Kidney epithelial cell (primary cell): ENCODE data around the gene PACS2. TPM values are rescaled to one million over a fixed set of nuclear protein-coding genes. Genes with fewer than 3 reads are reported as not detected.
"Not testable (repeated sequence)": the region's sequence is repeated elsewhere in the genome, so short reads cannot be mapped to it uniquely, and the experiment has no call there.

Experiments
- DNase-seq: peaks from one replicate; pipeline ENCODE4 v3.0.0-alpha.2; 2010; ENCODE audit warnings: low read depth
- H3K27me3 ChIP-seq: 2 replicates; pipeline ENCODE4 v1.6.0; 2011; ENCODE audit warnings: low read length; ENCODE audit not compliant: control insufficient read depth, insufficient read depth
- H3K36me3 ChIP-seq: 2 replicates; pipeline ENCODE4 v1.5.1; 2011; ENCODE audit warnings: low read length; ENCODE audit not compliant: control insufficient read depth, insufficient read depth
- H3K4me3 ChIP-seq: 2 replicates; pipeline ENCODE4 v1.5.1; 2011; ENCODE audit warnings: low read depth, mild to moderate bottlenecking, control low read depth, low read length
- total RNA-seq: library from RNA; depleted of rRNA; stranded (reverse); fragments of >200 nt; gene quantifications from 2 replicates; pipeline ENCODE4 v1.2.3, GENCODE V29; 2015
- TF ChIP-seq, protein P1 (sequence below): IDR thresholded peaks from 2 replicates; pipeline ENCODE4 v1.5.1; 2011; ENCODE audit warnings: mild to moderate bottlenecking, moderate library complexity, low read length, control low read depth, inconsistent platforms; ENCODE audit not compliant: insufficient read depth, poor library complexity, severe bottlenecking

PACS2 gene
- total RNA-seq, 1 donor from 2014 or later, result 105 TPM

DNA sequence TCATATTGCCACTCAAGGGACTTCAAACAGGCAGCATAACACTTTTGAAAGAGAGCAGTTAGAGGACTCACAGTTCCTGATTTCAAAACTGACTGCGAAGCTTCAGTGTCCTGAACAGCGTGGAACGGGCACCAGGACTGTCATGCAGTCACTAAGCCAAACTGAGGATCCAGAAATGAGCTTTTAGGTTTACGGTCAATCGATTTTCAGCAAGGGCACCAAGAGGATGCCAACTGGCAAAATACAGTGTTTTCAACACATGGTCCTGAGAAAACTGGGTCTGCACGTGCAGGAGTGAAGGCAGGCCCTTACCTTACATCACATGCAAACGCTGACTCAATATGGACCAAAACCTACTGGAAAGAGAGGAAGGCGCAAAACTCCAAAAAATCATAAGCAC lies 29.4 kb upstream of the PACS2 start:
- Histone ChIP-seq H3K36me3 (no peaks in the 10 kb centered on the region), H3K27me3 (no peaks in the 10 kb centered on the region), H3K4me3 (no peak overlapping the region)
- TF ChIP-seq, protein P1, sequence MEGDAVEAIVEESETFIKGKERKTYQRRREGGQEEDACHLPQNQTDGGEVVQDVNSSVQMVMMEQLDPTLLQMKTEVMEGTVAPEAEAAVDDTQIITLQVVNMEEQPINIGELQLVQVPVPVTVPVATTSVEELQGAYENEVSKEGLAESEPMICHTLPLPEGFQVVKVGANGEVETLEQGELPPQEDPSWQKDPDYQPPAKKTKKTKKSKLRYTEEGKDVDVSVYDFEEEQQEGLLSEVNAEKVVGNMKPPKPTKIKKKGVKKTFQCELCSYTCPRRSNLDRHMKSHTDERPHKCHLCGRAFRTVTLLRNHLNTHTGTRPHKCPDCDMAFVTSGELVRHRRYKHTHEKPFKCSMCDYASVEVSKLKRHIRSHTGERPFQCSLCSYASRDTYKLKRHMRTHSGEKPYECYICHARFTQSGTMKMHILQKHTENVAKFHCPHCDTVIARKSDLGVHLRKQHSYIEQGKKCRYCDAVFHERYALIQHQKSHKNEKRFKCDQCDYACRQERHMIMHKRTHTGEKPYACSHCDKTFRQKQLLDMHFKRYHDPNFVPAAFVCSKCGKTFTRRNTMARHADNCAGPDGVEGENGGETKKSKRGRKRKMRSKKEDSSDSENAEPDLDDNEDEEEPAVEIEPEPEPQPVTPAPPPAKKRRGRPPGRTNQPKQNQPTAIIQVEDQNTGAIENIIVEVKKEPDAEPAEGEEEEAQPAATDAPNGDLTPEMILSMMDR, result no peak
- no peak for DNase-seq

DNA sequence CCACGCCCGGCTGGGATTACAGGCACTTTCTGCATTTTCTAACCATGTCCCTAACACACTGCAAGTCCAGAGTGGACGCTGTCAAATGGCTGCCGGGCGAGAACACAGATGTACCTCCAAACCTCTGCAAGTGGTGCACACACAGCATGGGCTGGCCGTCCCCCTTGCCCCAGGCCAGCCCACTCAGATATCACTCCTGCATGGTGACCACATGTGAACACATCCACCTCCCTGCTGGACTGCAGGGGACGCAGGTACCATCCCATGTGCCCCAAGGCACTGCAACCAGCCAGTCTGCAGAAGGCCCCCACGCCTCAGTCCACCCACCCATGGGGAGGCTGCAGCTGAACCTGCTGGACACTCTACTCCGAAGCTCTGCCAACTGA lies 27.8 kb upstream of the PACS2 start:
- H3K4me3 ChIP-seq, result no peak overlapping the region
- DNase-seq, result no peak
- no peaks in the 10 kb centered on the region for H3K36me3 ChIP-seq
- H3K27me3 ChIP-seq, result no peaks in the 10 kb centered on the region
- TF ChIP-seq, protein P1, result no peak

- no peaks in the 10 kb centered on the region for H3K36me3 ChIP-seq
- TF ChIP-seq, protein P1, result no peak
- no peak for DNase-seq
- no peaks in the 10 kb centered on the region for H3K27me3 ChIP-seq
- no peak overlapping the region for H3K4me3 ChIP-seq
These were observed 27.1 kb upstream of the PACS2 start for GRCh38 chr14:105287249-105288102.

- not testable (repeated sequence) for DNase-seq, H3K4me3 ChIP-seq, H3K27me3 ChIP-seq, H3K36me3 ChIP-seq
These were observed 25.6 kb upstream of the PACS2 start for GRCh38 chr14:105288936-105289335.

DNA sequence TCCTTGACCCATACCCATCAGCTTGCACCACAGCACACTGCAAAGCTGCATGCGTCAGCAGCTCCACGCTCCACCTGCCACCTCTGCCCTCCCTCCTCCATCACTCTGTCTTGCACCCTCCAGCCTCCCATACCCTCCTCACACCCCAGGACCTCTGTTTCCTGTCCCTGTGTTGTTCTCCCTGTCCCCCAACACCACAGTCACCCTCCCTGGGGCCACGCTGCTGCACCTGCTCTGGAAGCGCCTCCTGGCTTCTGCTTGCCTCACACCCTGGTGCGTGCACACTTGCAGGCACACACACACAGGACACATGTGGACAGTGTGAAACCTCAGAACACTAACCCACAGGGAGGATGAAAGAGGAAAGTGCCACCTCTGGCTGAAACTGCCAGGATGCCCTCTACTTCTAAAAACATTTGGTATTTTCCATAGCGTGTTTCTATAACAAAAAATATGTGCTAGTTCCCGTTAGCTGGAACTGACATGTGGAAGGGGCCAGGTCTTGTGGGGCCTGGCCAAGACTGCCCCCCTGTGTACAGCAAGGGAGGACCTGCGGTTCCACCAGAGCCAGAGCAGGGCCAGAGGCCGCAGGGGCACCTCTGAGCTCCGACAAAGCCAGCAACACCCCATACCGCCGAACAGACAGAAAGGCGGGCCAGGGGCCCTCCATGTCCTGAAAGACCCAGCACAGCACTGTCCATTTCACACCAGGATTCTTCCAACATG lies 23.8 kb upstream of the PACS2 start:
- Histone ChIP-seq H3K36me3 (no peaks in the 10 kb centered on the region), H3K27me3 (no peaks in the 10 kb centered on the region), H3K4me3 (no peak overlapping the region)
- TF ChIP-seq, protein P1, result no peak
- DNase-seq, result no peak

- Histone ChIP-seq H3K4me3 (no peak overlapping the region), H3K36me3 (no peaks in the 10 kb centered on the region), H3K27me3 (no peaks in the 10 kb centered on the region)
- DNase-seq, result no peak
- TF ChIP-seq, protein P1, result no peak
These were observed 21.5 kb upstream of the PACS2 start for GRCh38 chr14:105292826-105293711.
